Suppressor macrophage treated with lipopolysaccharide for 4 hours (primary cell): ENCODE measurements around the gene ETHE1.
"Not testable (repeated sequence)": the region's sequence is repeated elsewhere in the genome, so short reads cannot be mapped to it uniquely, and the experiment has no call there.

ENCODE experiments used
- DNase-seq: peaks from one replicate; pipeline ENCODE4 v3.0.0-alpha.2; 2020

ETHE1 gene

GRCh38 chr19:43523696-43524095, 3.3 kb downstream of the ETHE1 start:
- DNase-seq: not testable (repeated sequence)

DNA sequence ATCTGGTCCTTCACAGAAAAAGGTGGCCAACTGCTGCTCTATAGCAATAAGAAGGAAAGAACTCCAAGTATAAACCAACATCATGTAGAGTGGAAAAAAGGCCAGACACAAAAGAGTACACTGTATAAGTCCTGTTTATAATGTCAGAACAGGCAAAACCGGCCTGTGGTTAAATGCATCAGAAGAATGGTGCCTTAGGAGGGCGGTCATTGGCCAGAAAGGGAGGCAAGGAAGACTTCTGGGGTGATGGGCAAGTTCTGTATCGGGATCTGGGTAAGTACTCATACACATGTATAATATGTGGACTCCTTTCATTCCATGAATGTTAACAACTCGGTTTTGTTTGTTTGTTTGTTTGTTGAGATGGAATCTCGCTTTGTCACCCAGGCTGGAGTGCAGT, 4.1 kb downstream of the ETHE1 start:
- DNase-seq: no peak

DNA sequence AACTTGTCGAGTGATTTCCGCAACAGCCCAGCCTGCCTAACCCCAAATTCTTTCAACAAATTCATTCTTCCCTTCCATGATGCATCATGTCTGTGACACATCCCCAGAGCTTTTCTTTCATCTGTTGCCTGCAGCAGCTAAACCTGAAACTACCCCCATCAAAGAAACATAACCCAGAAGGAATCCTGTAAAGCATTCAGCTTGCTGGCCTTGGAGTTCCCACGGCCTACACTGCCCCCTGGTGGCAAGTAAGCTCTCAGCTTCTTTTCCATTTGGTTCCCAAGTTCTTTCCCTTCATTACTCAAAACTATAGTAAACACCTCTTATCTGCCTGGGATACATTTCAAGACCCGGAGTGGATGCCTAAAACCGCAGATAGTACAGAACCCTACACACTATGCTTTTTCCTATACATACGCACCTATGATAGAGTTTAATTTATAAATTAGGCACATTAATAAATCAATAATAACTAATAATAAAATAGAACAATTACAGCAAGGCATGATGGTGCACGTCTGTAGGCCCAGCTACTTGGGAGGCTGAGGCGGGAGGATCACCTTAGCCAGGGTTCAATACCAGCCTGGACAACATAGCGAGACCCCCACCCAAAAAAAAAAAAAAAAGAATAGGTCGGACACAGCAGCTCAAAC, 7.4 kb downstream of the ETHE1 start:
- DNase-seq: peak; percentile 88

GRCh38 chr19:43518051-43518450, 8.9 kb downstream of the ETHE1 start:
- DNase-seq: no peak

- not testable (repeated sequence) for DNase-seq
Observed at GRCh38 chr19:43512399-43512798, 14.6 kb downstream of the ETHE1 start.

GRCh38 chr19:43511324-43511723, 15.7 kb downstream of the ETHE1 start:
- DNase-seq: no peak

DNA sequence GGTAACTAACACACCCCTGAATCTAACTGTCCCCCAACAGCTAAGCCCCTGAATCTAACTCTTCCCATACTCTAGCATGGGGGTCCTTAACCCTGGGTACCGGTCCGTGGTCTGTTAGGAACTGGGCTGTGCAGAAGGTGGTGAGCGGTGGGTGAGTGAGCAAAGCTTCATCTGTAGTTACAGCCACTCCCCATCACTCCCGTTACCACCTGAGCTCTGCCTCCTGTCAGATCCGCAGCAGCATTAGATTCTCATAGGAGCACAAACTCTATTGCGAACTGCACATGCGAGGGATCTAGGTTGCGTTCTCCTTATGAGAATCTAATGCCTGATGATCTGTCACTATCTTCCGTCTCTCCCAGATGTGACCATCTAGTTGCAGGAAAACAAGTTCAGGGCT, 16.3 kb downstream of the ETHE1 start:
- no peak for DNase-seq

- DNase-seq: no peak
Observed at GRCh38 chr19:43507880-43508279, 19.1 kb downstream of the ETHE1 start.

DNA sequence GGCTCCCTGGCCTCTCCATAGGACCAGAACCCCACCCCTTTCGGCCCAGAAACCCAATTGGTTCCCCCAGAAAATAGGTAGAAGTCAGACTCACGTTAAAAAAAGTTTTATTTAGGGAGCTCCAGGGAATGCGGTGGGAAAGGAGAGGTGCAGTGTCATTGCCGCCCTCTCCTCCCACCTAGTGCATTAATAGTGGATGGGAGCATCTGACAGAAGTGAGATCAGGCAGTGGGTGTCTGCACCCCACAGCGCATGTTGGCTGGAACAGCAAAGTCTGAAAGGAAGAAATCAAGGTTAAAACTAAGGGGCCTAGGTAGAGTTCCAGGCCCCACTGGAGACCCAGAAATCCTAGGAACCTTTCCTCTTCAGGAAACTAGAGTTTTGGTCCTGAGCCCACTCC, 20.4 kb downstream of the ETHE1 start:
- no peak for DNase-seq

DNA sequence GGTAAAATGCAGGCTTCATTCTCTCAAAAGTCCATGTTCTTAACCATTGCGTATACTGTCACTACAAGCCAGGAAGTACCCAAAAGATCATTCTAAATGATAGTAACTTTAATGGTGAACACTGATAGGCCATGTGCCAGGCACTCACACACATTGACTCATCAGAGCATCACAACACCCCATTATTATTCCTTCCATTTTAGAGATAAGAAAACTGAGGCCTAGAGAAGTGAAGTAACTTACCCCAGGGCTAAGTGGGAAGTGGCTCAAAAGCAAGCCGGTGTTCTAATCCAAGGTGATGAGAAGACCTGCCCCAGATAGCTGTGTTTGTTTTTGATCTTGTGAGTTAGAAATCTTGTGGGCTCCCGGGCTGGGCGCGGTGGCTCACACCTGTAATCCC, 21.1 kb downstream of the ETHE1 start:
- DNase-seq: no peak

DNA sequence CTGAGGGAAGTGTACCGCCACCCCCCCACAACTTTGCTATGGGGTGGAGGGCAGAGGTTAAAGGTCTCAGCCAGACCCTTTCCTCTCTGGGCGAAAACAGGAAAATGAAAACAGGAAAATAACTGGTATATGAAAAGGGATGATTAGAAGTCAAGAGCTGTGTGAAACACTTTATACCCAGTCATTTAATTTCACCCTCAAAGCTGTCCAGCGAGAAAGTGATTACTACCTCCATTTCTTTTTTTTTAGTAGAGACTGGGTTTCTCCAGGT, 21.9 kb downstream of the ETHE1 start:
- DNase-seq: no peak

DNA sequence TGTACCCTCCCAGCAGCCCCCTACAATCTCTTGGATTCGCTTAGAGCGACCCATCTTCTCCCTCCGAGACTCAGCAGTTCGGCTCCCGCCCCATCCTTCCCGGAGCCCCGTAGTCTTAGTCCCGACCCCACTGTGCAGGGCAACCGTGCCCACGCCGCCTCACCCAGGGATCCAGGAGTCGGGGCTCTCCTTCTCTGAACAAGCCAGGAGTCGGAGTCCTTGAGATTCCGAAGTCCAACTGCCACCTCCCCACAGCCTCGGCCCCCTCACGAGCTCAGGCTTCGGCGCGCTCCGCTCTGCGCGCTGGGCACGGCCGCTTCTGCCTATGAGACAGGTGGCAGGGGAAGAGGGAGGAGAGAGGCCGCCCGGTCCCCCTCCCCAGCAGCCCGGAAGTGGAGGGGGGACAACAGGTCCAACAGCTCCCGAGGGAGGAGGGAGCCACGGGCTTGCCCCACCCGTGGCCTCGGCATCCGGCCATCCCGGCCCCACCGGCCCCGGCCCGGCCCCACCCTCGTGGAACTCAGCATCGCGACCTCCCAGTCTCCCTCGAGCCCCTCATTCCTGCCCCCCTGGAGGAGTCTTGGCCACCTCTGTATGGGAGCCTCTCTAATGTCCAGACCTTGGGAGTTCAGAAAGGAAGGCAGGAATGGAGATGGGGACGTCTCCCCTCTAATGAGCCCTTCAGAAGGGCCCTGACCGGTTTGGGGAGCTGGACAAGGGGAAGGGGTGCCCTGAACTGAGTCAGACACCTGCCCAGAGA, 22.4 kb downstream of the ETHE1 start, which contains the start of gene PHLDB3:
Gene PHLDB3 (minus strand): TSS at position 321 of the 760 bp plus-strand sequence. CDS start 628 bp downstream, outside the sequence.
- DNase-seq: no peak

GRCh38 chr19:43503501-43504425, 23.2 kb downstream of the ETHE1 start:
- DNase-seq: peak; percentile 96

DNA sequence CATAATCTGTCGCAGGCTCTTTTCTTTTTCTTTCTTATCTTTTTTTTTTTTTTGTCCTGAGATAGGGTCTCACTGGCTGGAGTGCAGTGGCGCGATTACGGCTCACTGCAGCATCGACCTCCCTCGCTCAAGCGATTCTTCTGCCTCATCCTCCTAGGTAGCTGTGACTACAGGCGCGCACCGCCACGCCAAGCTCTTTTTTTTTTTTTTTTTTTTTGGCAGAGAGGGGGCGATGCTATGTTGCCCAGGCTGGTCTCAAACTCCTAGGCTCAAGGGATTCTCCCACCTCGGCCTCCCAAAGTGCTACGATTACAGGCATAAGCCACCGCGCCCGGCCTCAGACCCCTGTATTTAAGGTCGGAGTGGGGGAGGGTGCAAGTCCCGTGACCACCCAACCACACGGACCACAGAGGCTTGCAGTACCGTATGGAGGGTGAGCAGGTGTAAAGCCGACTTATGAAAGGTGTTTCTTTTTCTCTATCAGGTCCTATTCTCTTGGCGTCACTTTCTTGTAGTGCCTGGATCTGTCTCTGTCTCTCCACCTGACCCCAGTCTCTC, 24.5 kb downstream of the ETHE1 start:
- DNase-seq: no peak

- DNase-seq: no peak
Observed at GRCh38 chr19:43501661-43502418, 25.2 kb downstream of the ETHE1 start.

DNA sequence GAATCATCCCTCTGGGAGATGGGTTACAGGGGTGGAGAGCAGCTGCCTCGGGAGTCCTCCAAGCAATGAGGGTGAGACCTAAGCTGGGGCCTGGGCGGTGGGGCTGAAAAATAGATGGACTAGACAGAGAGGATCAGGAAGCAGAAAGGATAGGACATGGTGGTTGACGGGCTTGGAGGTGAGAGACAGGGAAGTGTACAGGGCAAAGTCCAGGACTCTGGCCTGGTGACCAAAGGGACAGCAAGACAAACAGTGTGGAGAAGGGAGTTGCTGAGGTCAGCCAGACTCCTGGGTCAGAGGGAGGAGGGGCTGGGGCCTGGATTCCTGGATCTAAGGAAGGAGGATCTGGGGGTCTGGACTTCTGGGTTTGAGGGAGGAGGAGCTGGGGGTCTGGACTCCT, 28.0 kb downstream of the ETHE1 start:
- no peak for DNase-seq

DNA sequence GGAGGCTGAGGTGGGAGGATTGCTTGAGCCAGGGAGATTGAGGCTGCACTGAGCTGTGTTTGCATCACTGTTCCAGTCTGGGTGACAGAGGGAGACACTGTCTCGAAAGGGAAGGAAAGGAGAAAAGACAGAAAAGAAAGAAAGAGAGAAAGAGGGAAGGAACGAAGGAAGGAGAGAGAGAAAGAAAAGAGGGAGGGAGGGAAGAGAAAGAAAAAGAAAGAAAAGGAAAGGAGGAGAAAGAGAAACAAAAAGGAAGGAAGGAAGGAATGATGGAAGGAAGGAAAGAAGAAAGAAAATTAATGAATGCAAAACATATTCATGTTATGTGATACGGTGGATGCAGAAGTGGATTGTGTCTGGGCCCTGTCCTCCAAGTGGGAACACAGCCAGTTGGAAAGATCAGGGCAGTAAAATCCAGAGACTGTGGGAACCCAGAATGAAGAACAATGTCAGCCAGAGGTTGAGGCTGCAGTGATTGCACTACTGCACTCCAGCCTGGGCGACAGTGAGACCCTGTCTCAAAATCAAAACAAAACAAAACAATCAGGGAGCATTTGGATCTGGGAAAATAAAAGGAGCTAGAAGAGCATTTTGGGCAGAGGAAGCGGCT, 28.7 kb downstream of the ETHE1 start:
- no peak for DNase-seq

GRCh38 chr19:43496960-43497359, 30.0 kb downstream of the ETHE1 start:
- no peak for DNase-seq

DNA sequence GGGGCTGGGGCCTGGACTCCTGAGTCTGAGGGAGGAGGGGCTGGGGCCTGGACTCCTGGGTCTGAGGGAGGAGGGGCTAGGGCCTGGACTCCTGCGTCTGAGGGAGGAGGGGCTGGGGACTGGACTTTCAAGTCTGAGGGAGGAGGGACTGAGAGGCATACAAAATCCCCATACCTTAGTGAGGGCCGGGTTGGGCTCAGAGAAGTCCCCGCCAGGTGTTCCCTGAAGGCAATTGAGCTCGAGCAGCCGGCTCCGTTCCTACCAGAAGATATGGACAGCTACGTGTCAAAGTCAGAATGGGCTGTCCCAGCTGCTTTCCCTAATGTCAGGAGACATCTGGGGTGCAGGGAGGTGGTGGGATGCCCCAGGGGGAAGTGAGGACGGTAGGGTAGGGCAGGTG, 31.9 kb downstream of the ETHE1 start:
- no peak for DNase-seq

DNA sequence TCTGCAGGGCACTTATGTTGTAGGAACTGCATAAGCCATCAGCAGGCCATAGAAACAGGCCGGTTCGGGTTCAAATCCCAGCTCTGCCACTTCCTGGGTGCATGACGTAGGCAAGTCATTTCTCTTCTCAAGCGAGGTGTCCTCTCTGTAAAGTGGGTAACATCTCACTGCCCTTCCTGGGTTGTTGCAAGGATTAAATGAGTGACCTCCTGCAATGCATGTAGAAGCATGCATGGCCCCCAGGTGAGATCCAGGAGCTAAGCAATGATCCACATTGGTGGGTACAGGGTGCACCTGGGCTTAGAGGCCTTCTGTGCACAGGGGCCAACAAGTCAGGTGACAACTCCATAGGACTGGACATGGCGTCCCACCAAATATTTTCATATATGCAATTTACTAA, 36.2 kb downstream of the ETHE1 start:
- no peak for DNase-seq

DNA sequence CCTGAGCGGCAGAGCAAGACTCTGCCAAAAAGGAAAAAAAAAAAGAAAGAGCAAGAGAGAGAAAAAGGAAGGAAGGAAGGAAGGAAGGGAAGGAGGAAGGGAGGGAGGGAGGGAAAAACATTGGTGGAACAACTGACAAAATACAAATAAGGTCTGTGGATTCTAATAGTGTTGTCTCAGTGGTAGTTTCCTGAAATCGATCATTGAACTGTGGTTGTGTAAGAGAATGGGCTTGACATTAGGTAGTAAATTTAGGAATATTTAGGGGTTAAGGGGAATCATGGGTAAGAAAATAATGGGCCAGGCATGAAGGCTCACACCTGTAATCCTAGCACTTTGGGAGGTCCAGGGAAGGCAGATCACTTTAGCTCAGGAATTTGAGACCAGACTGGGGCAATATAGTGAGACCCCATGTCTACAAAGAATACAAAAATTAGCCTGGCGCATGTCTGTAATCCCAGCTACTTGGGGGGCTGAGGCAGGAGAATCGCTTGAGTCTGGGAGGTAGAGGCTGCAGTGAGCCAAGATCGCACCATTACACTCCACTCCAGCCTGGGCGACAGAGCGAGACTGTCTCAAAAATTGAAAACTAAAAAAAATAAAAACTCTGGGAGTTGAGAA, 36.9 kb downstream of the ETHE1 start:
- DNase-seq: no peak

- peak; percentile 40 for DNase-seq
Observed at GRCh38 chr19:43489310-43489709, 37.7 kb downstream of the ETHE1 start.
